KOPT-K1 (cell line): ENCODE measurements around the gene KIAA1958.

ENCODE experiments used
- H3K27ac ChIP-seq: fragments of 200-600 bp; sonication (generic); 2 replicates; pipeline ENCODE4 v1.5.1; 2016; ENCODE audit warnings: antibody characterized with exemption, mild to moderate bottlenecking, low read depth, low read length; ENCODE audit not compliant: poor library complexity, severe bottlenecking
- H3K36me3 ChIP-seq: fragments of 200-600 bp; sonication (generic); 2 replicates; pipeline ENCODE4 v1.5.1; 2017; ENCODE audit warnings: antibody characterized with exemption, mild to moderate bottlenecking, low read length, moderate library complexity; ENCODE audit not compliant: insufficient read depth
- H3K9me3 ChIP-seq: fragments of 200-600 bp; sonication (generic); 2 replicates; pipeline ENCODE4 v1.5.1; 2017; ENCODE audit warnings: antibody characterized with exemption, low read length, mild to moderate bottlenecking; ENCODE audit not compliant: insufficient read depth, poor library complexity, severe bottlenecking

The KIAA1958 gene

DNA sequence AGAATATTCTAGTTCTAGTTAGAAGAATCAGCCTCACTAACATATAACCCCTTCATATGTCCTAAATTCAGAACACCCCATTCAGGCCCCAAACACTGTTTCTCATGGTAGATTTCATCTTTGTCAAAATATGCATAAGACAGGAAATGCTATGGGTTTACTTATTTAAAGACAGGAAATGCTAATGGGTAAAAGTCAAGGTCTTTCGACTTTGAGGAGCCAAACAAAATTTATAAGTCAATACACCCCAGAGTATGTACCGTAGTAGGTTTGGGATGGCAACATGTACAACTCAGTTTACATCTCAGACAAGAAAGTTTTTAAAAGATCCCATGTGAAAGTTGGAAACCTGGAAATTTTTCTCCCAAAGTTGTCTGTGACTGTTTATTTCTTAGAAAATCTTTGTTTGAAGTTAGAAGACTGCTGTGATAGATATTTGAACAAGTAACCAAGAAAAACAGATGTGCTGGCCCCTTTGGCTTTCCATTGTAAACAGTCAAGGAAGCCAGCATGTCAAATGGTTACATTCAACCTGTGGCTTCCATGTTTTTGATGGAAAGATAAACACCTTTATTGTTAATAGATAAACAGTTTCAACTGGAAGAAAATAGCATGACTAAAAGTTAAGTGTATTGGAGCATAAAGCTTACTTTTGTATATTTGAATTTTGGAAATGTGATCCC, 129.1 kb downstream of the KIAA1958 start:
- H3K36me3 ChIP-seq = peaks cover 12% of the 10 kb centered on the region
- no peaks in the 10 kb centered on the region for H3K9me3 ChIP-seq
- H3K27ac ChIP-seq = no peak overlapping the region

DNA sequence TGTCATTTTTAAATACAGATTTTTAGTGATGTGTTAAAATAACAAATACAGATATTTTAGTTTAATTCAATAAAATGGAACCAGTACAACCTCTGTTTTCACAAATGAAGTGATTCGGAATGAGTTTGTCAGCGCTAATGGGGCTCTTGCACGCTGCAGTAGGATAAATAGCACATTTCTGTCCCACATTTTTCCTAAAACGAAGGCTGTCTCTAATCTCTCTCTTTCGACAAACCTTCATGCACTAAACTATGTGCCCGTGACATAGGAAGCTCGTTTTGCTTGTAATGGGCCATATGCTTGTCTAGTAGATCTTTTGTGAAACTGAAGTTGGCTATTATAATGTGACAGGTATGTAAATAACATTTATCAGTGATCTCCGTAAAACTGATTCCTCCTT, 130.7 kb downstream of the KIAA1958 start:
- Histone ChIP-seq H3K27ac (no peak overlapping the region), H3K9me3 (no peaks in the 10 kb centered on the region)

DNA sequence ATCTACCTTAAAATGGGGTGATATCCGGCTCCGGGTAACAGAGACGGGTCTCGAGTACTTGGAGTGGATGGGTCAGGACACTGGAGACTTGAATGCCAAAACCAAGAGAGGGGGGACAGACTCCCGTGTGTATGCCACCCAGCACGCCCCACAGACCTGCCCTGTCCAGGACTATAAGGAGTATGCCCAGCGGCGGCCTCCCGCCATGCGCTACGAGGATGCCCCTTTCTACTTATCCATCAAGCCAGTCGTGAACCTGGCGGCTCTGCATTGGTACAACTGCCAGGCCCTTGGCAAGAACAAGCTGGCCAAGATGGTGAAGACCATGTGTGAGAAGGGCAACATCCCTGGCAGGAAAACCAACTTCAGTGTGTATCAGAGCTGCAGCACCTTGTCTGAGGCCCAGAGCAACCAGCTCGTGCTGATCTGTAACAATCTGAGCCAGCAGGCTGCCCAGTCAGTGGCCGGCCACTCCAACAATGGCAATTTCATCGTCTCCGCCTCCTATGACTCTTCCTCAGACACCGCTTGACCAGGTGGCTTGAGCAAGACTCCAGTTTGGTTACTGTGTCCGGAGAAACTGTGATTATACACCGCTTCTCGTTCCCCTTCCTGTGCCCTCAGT, 131.9 kb downstream of the KIAA1958 start:
- Histone ChIP-seq H3K27ac (no peak overlapping the region), H3K36me3 (peaks cover 12% of the 10 kb centered on the region), H3K9me3 (no peaks in the 10 kb centered on the region)

More for the DNA sequence above, 130.7 kb downstream of the KIAA1958 start:
- H3K36me3 ChIP-seq = peaks cover 12% of the 10 kb centered on the region

DNA sequence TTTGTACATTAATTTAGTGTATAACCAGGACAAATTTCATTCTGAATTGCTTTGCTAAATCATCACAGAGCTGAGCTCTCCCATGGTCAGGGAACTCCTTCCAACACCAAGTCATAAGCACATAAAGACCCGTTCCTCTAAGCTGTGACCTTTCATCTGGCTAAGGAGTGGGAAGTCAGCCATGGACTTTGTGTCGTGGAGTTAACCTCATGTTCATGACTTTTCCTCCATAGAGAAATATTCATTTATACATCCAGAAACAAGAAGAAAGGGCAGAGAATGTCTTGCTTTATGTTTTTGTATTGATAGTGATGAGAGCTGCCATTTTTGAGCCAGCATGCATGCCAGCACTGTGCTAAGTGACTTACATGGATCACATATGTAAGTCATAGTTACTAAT, 133.8 kb downstream of the KIAA1958 start:
- Histone ChIP-seq H3K9me3 (no peaks in the 10 kb centered on the region), H3K27ac (no peak overlapping the region), H3K36me3 (peaks cover 12% of the 10 kb centered on the region)

DNA sequence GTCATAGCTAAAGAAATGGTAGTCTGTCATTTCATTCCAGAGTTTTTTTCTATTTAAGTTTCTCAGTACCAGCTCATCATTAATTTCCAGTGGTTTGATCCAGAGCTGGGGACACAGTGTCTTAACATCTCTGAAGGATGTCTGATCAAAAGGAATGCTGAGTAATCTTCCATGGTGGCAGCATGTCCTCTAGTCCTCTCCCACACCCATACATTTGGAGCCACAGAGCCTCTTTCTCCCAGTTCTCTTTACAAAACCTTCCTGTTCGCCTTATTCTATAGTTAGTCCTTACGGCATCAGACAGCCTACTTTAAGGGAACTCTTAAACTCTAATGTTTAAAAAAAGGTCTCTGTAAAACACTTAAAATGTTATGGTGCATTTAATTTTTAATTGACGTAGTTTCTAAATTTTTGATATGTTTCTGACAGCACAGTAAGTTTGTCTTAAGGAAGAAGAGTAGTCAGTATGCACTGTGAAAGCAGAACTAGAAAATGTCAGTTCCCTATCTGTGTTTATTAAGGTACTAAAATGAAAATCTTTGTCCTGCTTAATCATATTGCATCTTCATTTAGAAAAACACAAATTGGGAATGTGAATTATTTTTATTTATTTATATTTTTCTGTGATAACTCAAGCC, 134.5 kb downstream of the KIAA1958 start:
- Histone ChIP-seq H3K27ac (no peak overlapping the region), H3K36me3 (peaks cover 12% of the 10 kb centered on the region), H3K9me3 (no peaks in the 10 kb centered on the region)

DNA sequence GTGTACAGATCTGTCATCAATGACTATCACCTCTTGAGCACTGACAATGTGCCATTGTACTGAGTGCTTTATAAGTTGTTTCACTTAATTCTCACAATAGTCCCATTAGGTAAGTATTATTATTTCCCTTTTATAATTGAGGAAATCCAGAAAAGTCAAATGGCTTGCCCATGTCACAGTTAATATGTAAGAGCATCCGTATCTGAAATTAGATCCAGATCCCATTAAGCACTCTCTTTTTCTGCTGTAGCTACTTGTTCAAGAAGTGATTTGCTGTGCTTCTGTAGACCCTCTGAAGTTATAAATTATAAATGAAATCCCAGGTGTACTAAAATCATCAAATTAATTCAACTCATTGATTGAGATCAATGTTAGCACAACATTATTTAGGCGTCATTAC, 136.6 kb downstream of the KIAA1958 start:
- peaks cover 6% of the 10 kb centered on the region for H3K36me3 ChIP-seq
- H3K9me3 ChIP-seq = no peaks in the 10 kb centered on the region
- H3K27ac ChIP-seq = no peak overlapping the region

DNA sequence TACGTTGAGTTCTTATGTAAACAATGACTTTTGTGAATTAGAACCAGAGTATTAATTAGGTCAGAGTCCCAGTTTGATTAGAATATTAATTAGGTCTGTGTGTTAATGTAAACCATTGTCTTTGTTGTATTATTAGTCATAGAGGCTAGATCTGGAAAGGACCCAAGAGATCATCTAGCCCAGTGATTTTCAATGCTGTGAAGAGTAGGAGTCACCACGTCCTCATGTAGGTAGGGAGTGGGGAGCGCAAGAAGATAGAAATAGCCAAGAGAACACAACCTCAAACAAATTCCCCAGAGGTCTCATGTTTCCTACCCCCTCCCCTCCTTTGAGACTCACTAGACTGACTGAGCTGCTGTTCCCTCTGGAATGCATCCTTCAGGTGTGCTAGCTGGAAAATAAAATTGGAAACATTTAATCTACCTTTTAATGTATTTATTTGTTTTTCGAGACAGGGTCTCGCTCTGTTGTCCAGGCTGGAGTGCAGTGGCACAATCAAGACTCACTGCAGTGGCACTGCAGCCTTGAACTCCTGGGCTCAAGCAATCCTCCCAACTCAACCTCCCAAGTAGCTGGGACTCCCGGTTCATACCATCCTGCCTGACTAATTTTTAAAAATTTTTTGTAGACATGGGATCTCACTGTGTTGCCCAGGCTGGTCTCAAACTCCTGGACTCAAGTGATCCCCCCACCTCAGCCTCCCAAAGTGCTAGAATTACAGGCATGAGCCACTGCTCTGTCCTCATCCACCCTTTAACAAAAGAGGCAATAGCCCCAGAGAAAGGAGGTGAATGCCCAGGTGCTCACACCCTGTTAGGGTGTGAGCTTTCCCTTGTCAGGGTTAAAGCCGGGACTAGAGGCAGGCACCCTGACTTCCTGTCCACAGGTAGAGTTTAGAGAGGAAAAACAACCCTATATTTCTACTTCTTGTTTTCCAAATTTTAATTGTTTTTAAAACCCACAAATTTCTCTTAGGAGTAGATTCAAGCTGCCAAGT, 138.4 kb downstream of the KIAA1958 start:
- H3K9me3 ChIP-seq = no peaks in the 10 kb centered on the region
- no peak overlapping the region for H3K27ac ChIP-seq
- H3K36me3 ChIP-seq = no peaks in the 10 kb centered on the region

DNA sequence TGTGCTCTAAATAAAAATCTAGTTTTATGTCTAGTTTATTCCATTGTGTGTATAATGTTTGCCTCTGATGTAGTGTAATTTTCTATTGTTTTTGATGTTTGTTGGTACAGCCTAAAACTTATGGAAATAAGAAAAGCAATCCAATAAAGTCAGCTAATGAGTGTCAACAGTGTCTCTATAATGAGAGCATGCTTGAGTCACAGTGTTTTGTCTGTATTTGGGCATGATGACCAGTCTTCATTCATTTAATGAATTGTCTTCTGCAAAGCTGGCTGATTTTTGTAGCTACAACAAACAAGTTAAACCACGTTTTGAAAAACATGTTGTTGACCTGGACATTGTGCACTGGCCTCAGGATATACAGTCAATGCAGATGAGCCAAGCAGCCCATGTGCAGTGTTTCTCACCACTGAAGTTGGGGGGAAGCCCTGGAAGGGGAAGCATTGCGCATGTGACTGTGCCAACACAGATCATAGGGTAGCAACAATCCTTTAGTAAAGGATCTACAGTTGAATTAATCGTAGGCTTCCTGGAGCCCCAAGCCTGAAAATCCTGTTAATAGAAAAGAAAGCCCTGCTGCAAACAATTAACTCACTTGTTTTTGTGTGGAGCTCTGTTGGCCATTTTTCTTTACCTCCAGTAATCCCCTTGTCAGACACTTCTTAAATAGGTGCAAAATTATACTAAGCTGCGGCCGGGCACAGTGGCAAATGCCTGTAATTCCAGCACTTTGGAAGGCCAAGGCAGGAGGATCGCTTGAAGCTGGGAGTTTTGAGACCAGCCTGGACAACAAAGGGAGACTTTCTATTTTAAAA, 143.3 kb downstream of the KIAA1958 start:
- H3K27ac ChIP-seq = no peak overlapping the region
- H3K36me3 ChIP-seq = no peaks in the 10 kb centered on the region
- H3K9me3 ChIP-seq = no peaks in the 10 kb centered on the region

DNA sequence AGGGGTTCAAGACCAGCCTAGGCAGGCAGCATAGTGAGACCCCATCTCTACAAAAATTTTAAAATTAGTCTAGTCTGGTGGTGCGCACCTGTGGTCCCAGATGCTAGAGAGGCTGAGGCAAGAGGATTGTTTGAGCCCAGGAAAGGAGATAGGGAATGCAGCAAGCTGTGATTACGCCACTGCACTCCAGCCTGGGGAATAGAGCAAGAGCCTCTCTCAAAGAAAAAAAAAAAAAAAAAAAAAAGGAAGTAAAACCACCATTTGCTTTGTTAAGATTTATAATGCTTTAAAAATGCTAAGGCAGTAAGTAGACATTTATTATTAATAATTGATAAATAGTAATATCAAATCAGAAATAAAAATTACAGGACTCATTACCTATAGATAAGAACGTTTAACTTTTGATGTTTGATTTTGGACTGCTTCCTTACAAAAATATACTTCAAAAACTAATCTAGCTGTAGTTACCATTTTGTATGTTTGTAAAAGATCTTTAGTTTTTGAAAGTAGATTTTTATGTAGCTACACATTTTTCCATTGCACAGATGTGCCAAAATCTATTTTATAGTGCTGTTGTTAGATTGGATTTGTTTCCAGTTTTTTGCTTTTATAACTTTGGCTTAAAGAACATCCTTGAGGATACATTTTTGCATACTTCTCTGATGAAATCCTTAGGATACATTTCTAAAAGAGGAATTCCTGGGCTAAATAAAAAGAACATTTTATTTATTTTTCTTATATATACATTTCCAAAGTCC, 144.9 kb downstream of the KIAA1958 start:
- Histone ChIP-seq H3K36me3 (no peaks in the 10 kb centered on the region), H3K27ac (no peak overlapping the region), H3K9me3 (no peaks in the 10 kb centered on the region)

DNA sequence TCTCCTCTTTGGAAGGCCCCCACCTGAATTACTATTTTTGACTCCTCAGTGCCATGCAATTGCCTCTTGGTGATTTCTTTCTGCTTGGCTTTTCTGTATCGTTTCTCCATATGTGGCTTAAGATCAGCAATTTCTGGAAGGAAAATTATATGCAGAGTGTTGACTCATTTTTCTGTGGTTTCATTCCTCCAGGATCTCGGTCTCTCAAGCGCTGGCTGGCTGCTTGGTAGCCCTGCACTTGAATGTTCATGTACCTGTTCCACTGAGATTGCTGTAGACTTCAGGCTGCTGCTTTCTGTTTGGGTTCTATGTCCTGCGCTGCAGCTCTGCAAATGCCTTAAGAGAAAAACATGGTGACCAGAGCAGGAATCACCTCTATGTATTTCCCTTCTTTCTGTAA, 153.7 kb downstream of the KIAA1958 start:
- Histone ChIP-seq H3K27ac (no peak overlapping the region), H3K9me3 (peaks cover 19% of the 10 kb centered on the region), H3K36me3 (no peaks in the 10 kb centered on the region)

DNA sequence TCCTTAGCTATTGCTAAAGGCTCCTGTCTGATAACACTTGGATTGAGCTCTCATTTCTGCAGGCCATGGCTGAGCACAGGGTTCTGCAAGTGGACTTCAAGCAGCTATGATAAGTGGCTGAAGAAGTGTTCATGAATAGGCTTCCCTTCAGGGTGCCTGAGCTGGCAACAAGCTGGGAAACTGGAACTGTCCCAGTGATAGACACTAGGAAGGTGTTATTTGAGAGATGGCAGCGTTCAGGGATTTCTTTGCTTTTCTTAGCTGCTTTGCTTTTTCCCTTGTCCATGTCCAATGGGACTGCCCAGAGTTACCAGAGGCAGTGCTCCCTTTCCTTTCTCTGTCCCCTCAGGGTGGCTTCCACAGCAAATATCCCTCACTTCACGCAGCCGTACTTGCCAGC, 155.5 kb downstream of the KIAA1958 start:
- Histone ChIP-seq H3K9me3 (peaks cover 26% of the 10 kb centered on the region), H3K36me3 (peaks cover under 1% of the 10 kb centered on the region; the same call in 1 of the 2 replicates), H3K27ac (no peak overlapping the region)

DNA sequence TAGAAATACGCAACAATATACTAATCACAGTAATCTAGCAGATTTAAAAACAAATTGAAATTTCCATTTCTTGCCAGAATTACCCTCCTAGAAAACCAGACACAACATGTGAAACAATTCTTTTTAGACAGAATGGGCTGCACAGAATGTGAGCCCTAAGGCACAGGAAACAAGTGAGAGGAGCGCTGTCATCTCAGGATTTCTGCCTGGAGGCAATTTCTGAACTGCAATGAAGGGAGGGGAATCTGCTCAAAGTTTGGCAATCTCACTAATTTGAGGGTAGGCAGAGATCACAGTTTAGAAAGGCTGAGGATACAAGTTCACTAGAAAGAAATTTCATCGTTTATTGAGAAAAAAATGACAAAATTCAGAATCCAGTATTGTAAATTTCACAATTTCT, 161.0 kb downstream of the KIAA1958 start:
- no peak overlapping the region for H3K27ac ChIP-seq
- H3K9me3 ChIP-seq = peaks cover 31% of the 10 kb centered on the region
- peaks cover 16% of the 10 kb centered on the region; the same call in 1 of the 2 replicates for H3K36me3 ChIP-seq

DNA sequence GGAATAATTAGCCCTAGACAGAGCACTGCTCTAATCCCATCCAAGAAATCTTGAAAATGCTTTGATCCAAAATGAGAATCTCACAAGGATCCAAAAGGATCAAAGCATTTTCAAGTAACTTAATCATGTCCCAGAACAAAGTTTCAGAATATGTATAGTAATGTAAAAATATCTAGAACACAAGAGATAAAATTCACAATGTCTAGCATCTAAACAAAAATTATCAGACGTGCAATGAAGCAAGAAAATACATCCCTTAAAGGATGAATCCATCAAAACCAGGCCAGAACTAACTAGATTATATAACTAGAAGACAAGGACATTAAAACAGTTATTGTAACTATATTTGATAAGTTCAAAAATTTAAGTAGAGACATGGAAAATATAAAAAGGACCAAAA, 162.0 kb downstream of the KIAA1958 start:
- Histone ChIP-seq H3K27ac (no peak overlapping the region), H3K36me3 (peaks cover 16% of the 10 kb centered on the region; the same call in 1 of the 2 replicates), H3K9me3 (peaks cover 31% of the 10 kb centered on the region)
